OCI-LY7 (cell line): ENCODE measurements around the gene SYT2. TPM values are rescaled to one million over a fixed set of nuclear protein-coding genes. Genes with fewer than 3 reads are reported as not detected.
"Not testable (repeated sequence)": the region's sequence is repeated elsewhere in the genome, so short reads cannot be mapped to it uniquely, and the experiment has no call there.

Experiments used
- BruUV-seq: library from RNA; stranded (reverse); fragments of 400-500 nt; replicated peaks from 2 replicates; lab custom pipeline; 2021; lab: Mats Ljungman, UMichigan
- CTCF ChIA-PET: fragments of 300-600 bp; sonication (Branson Sonifier 250); formaldehyde crosslinking; loops from one replicate; lab custom pipeline; 2022; ENCODE audit warnings: antibody characterized with exemption; ENCODE audit not compliant: unreplicated experiment; lab: Charles Lee
- POLR2A ChIA-PET: fragments of 300-600 bp; sonication (Branson Sonifier 250); formaldehyde crosslinking; loops from one replicate; lab custom pipeline; 2022; ENCODE audit warnings: antibody characterized with exemption; lab: Charles Lee
- DNase-seq: peaks from one replicate; pipeline ENCODE4 v3.0.0-alpha.2; 2015; ENCODE audit warnings: low spot score
- H2AFZ ChIP-seq: fragments of 200-600 bp; sonication (generic), shearing (Covaris generic); 2 replicates; pipeline ENCODE4 v1.6.1; 2014; ENCODE audit warnings: mild to moderate bottlenecking, antibody characterized with exemption, low read length, moderate library complexity
- H3K27ac ChIP-seq: fragments of 200-600 bp; sonication (generic); 2 replicates; pipeline ENCODE4 v1.5.1; 2014; ENCODE audit warnings: mixed run types, low read depth, mild to moderate bottlenecking, moderate library complexity, low read length, inconsistent platforms; ENCODE audit not compliant: poor library complexity, severe bottlenecking
- H3K36me3 ChIP-seq: fragments of 200-600 bp; sonication (generic); 2 replicates; pipeline ENCODE4 v1.6.1; 2014; ENCODE audit warnings: mild to moderate bottlenecking, antibody characterized with exemption, low read length, moderate library complexity, mixed read lengths; ENCODE audit not compliant: insufficient read depth
- H3K4me1 ChIP-seq: fragments of 200-600 bp; sonication (generic); 2 replicates; pipeline ENCODE4 v1.5.1; 2014; ENCODE audit warnings: mild to moderate bottlenecking, low read length; ENCODE audit not compliant: insufficient read depth, poor library complexity, severe bottlenecking
- H3K4me2 ChIP-seq: fragments of 200-600 bp; sonication (generic); 2 replicates; pipeline ENCODE4 v1.6.1; 2014; ENCODE audit warnings: mild to moderate bottlenecking, low read length
- H3K4me3 ChIP-seq: fragments of 200-600 bp; sonication (generic); 2 replicates; pipeline ENCODE4 v1.5.1; 2014; ENCODE audit warnings: mild to moderate bottlenecking, low read depth, low read length; ENCODE audit not compliant: poor library complexity, severe bottlenecking
- H3K79me2 ChIP-seq: fragments of 200-600 bp; sonication (generic); 2 replicates; pipeline ENCODE4 v1.6.1; 2016; ENCODE audit warnings: low read depth, mild to moderate bottlenecking, low read length, moderate library complexity, mixed read lengths; ENCODE audit not compliant: insufficient read depth
- H3K9me2 ChIP-seq: fragments of 200-600 bp; sonication (generic); 2 replicates; pipeline ENCODE4 v1.6.1; 2016; ENCODE audit warnings: mild to moderate bottlenecking, low read length, mixed read lengths; ENCODE audit not compliant: insufficient read depth
- H3K9me3 ChIP-seq: fragments of 200-600 bp; sonication (generic); 2 replicates; pipeline ENCODE4 v1.6.1; 2014; ENCODE audit warnings: mild to moderate bottlenecking, mixed run types, low read length, mixed read lengths
- H4K20me1 ChIP-seq: fragments of 200-600 bp; sonication (generic); 2 replicates; pipeline ENCODE4 v1.6.1; 2014; ENCODE audit warnings: mild to moderate bottlenecking, antibody characterized with exemption, low read length, moderate library complexity, mixed read lengths; ENCODE audit not compliant: insufficient read depth
- CTCF ChIP-seq: fragments of 200-600 bp; sonication (generic); conservative IDR thresholded peaks from 2 replicates; pipeline ENCODE4 v1.5.1; 2014; ENCODE audit warnings: mild to moderate bottlenecking, antibody characterized with exemption, low read length, moderate library complexity, mixed read lengths
- EZH2phosphoT487 ChIP-seq: fragments of 200-600 bp; sonication (generic); IDR thresholded peaks from 2 replicates; pipeline ENCODE4 v1.6.1; 2018; ENCODE audit warnings: low read depth, borderline replicate concordance, mild to moderate bottlenecking, mixed run types, antibody characterized with exemption, low read length, moderate library complexity, mixed read lengths
- intact Hi-C: fragments of 100-400 bp; cut with micrococcal nuclease; formaldehyde crosslinking; loops from one replicate; pipeline ENCODE4 v1.10.0; 2022; ENCODE audit not compliant: unreplicated experiment
- total RNA-seq, 2 experiments: library from RNA; depleted of rRNA in 1 of 2; stranded (reverse); fragments of >200 nt in 1 of 2; shearing (Covaris generic) in 1 of 2; gene quantifications; 2 replicates each; pipeline ENCODE4 v1.2.3, GENCODE V29; 2014 to 2022

The SYT2 gene
- total RNA-seq, 2 experiments from 2014 or later, result not detected

- no peak overlapping the region for H3K4me3 ChIP-seq
- ChIA-PET CTCF (no interaction called here), POLR2A (interaction anchor here (0.6 kb wide), 1 partner anchor 147 kb away, joined by 3 read pairs; no protein-coding TSS in a partner anchor)
- H2AFZ ChIP-seq, result no peak overlapping the region
- no peaks in the 10 kb centered on the region for H3K79me2 ChIP-seq
- no TSS peak for BruUV-seq
- no peak for TF ChIP-seq CTCF
- TF ChIP-seq EZH2phosphoT487, result no peak
- no peaks in the 10 kb centered on the region for H3K36me3 ChIP-seq
- H3K27ac ChIP-seq, result no peak overlapping the region
- intact Hi-C loops, result no loop called here
- no peaks in the 10 kb centered on the region for H4K20me1 ChIP-seq
- peak overlapping the region; percentile 35 for H3K4me2 ChIP-seq
- H3K9me2 ChIP-seq, result no peaks in the 10 kb centered on the region
- no peaks in the 10 kb centered on the region for H3K9me3 ChIP-seq
- H3K4me1 ChIP-seq, result peaks cover 12% of the 10 kb centered on the region
- DNase-seq, result peak; percentile 55
These were observed 156.7 kb downstream of the SYT2 start for GRCh38 chr1:202553560-202554038.

GRCh38 chr1:202553078-202553477, 157.2 kb downstream of the SYT2 start:
- H3K9me2 ChIP-seq, H3K4me3 ChIP-seq, H2AFZ ChIP-seq, CTCF ChIA-PET, H3K27ac ChIP-seq, H4K20me1 ChIP-seq, H3K79me2 ChIP-seq, BruUV-seq, H3K36me3 ChIP-seq, DNase-seq, H3K9me3 ChIP-seq, intact Hi-C loops: not testable (repeated sequence)
- Histone ChIP-seq H3K4me1 (peaks cover 12% of the 10 kb centered on the region), H3K4me2 (0 out of 2 replicates have a peak overlapping the region, but pooled peaks have one; percentile 35)
- POLR2A ChIA-PET, result interaction anchor here (0.6 kb wide), 1 partner anchor 146 kb away, joined by 3 read pairs; no protein-coding TSS in a partner anchor

GRCh38 chr1:202552615-202553014, 157.6 kb downstream of the SYT2 start:
- H3K4me3 ChIP-seq, POLR2A ChIA-PET, H4K20me1 ChIP-seq, BruUV-seq, intact Hi-C loops, H3K27ac ChIP-seq, H2AFZ ChIP-seq, DNase-seq, H3K79me2 ChIP-seq, H3K9me3 ChIP-seq, H3K4me2 ChIP-seq, CTCF ChIA-PET, H3K36me3 ChIP-seq, H3K9me2 ChIP-seq: not testable (repeated sequence)
- H3K4me1 ChIP-seq, result peaks cover 12% of the 10 kb centered on the region

- no peaks in the 10 kb centered on the region for H3K36me3 ChIP-seq
- BruUV-seq, result no TSS peak
- H3K4me2 ChIP-seq, result no peak overlapping the region
- no peaks in the 10 kb centered on the region for H3K9me2 ChIP-seq
- H3K4me3 ChIP-seq, result no peak overlapping the region
- peaks cover 12% of the 10 kb centered on the region for H3K4me1 ChIP-seq
- H2AFZ ChIP-seq, result no peak overlapping the region
- no peaks in the 10 kb centered on the region for H4K20me1 ChIP-seq
- POLR2A ChIA-PET, result no interaction called here
- no peaks in the 10 kb centered on the region for H3K79me2 ChIP-seq
- CTCF ChIA-PET, result no interaction called here
- H3K9me3 ChIP-seq, result no peaks in the 10 kb centered on the region
- no peak overlapping the region for H3K27ac ChIP-seq
- no peak for DNase-seq
- intact Hi-C loops, result no loop called here
- TF ChIP-seq CTCF, result no peak
- no peak for TF ChIP-seq EZH2phosphoT487
These were observed 158.6 kb downstream of the SYT2 start for GRCh38 chr1:202551683-202552082.

- H3K27ac ChIP-seq, H3K4me2 ChIP-seq, H3K4me3 ChIP-seq, POLR2A ChIA-PET, H3K9me2 ChIP-seq, DNase-seq, intact Hi-C loops, H4K20me1 ChIP-seq, H2AFZ ChIP-seq, H3K9me3 ChIP-seq, H3K79me2 ChIP-seq, H3K36me3 ChIP-seq, BruUV-seq, CTCF ChIA-PET: not testable (repeated sequence)
- H3K4me1 ChIP-seq, result peaks cover 12% of the 10 kb centered on the region
These were observed 160.2 kb downstream of the SYT2 start for GRCh38 chr1:202550088-202550487.
